DMS79 treated with DMSO at 0.1 percent for 48 hours (cell line): ENCODE data around the gene CRLF3.
"Not testable (repeated sequence)": the region's sequence is repeated elsewhere in the genome, so short reads cannot be mapped to it uniquely, and the experiment has no call there.

ENCODE experiments used
- DNase-seq: peaks from one replicate; lab custom pipeline; 2025; lab: John Stamatoyannopoulos, UW

The CRLF3 gene

GRCh38 chr17:30735644-30736043 is 88.8 kb downstream of the CRLF3 start:
- not testable (repeated sequence) for DNase-seq

GRCh38 chr17:30735206-30735605 is 89.3 kb downstream of the CRLF3 start:
- not testable (repeated sequence) for DNase-seq

- DNase-seq = not testable (repeated sequence)
Measured at GRCh38 chr17:30734153-30734552, 90.3 kb downstream of the CRLF3 start.
